Nephron progenitor cell (in vitro differentiated cells): Measurements from ENCODE around the gene IFT80.
A peak's percentile ranks its signal among the peaks of the same experiment; 100 is the strongest.

Source experiments
- DNase-seq: peaks from one replicate; pipeline ENCODE4 v3.0.0; 2021
- H3K27ac Mint-ChIP-seq: 2 replicates; pipeline ENCODE4 v1.8.0; 2021; ENCODE audit warnings: mild to moderate bottlenecking, moderate library complexity, mixed read lengths
- H3K27me3 Mint-ChIP-seq: 2 replicates; pipeline ENCODE4 v1.8.0; 2021; ENCODE audit warnings: mild to moderate bottlenecking, low read depth, mixed read lengths; ENCODE audit not compliant: poor library complexity
- H3K36me3 Mint-ChIP-seq: 2 replicates; pipeline ENCODE4 v1.8.0; 2021; ENCODE audit warnings: low read depth, mixed read lengths
- H3K4me1 Mint-ChIP-seq: 2 replicates; pipeline ENCODE4 v1.8.0; 2021; ENCODE audit warnings: mixed read lengths
- H3K4me3 Mint-ChIP-seq: 2 replicates; pipeline ENCODE4 v1.8.0; 2021; ENCODE audit warnings: mild to moderate bottlenecking, moderate library complexity, mixed read lengths
- H3K9me3 Mint-ChIP-seq: 2 replicates; pipeline ENCODE4 v1.8.0; 2021; ENCODE audit warnings: mild to moderate bottlenecking, moderate library complexity, mixed read lengths
- CTCF ChIP-seq: fragments of 200-600 bp; sonication (generic); IDR thresholded peaks from 2 replicates; pipeline ENCODE4 v1.5.0; 2021; ENCODE audit warnings: antibody characterized with exemption

The IFT80 gene

GRCh38 chr3:160232014-160232413 lies 167.0 kb downstream of the IFT80 start:
- Mint-ChIP-seq H3K36me3 (no peaks in the 10 kb centered on the region), H3K27me3 (peaks cover 45% of the 10 kb centered on the region), H3K27ac (no peak overlapping the region), H3K4me1 (peaks cover under 1% of the 10 kb centered on the region), H3K4me3 (no peak overlapping the region), H3K9me3 (no peaks in the 10 kb centered on the region)
- no peak for DNase-seq
- TF ChIP-seq CTCF: no peak

GRCh38 chr3:160227419-160227818 lies 171.6 kb downstream of the IFT80 start:
- peak overlapping the region; percentile 50 for H3K4me3 Mint-ChIP-seq

GRCh38 chr3:160226026-160226907 lies 172.8 kb downstream of the IFT80 start:
- no peak for TF ChIP-seq CTCF
- DNase-seq: peak; percentile 68
- peaks cover 19% of the 10 kb centered on the region for H3K4me1 Mint-ChIP-seq
- peaks cover 63% of the 10 kb centered on the region for H3K27me3 Mint-ChIP-seq
- H3K27ac Mint-ChIP-seq: no peak overlapping the region
- H3K36me3 Mint-ChIP-seq: no peaks in the 10 kb centered on the region
- H3K9me3 Mint-ChIP-seq: no peaks in the 10 kb centered on the region
- H3K4me3 Mint-ChIP-seq: peak overlapping the region; percentile 88

More at GRCh38 chr3:160227419-160227818, 171.6 kb downstream of the IFT80 start:
- H3K27me3 Mint-ChIP-seq: peaks cover 73% of the 10 kb centered on the region
- TF ChIP-seq CTCF: no peak
- peaks cover 19% of the 10 kb centered on the region for H3K4me1 Mint-ChIP-seq
- no peaks in the 10 kb centered on the region for H3K36me3 Mint-ChIP-seq
- no peaks in the 10 kb centered on the region for H3K9me3 Mint-ChIP-seq
- no peak overlapping the region for H3K27ac Mint-ChIP-seq
- no peak for DNase-seq

GRCh38 chr3:160225176-160226025 lies 173.6 kb downstream of the IFT80 start, which contains the start of gene C3orf80:
Gene C3orf80 (plus strand): TSS chr3:160225422. CDS start chr3:160225636, 214 bp downstream.
- Mint-ChIP-seq H3K27me3 (peaks cover 67% of the 10 kb centered on the region), H3K36me3 (no peaks in the 10 kb centered on the region), H3K4me1 (peaks cover 19% of the 10 kb centered on the region), H3K27ac (no peak within 1 kb of the TSS), H3K4me3 (peak within 1 kb of the TSS; percentile 88), H3K9me3 (no peaks in the 10 kb centered on the region)
- DNase-seq: peak; percentile 79
- TF ChIP-seq CTCF: no peak

- Mint-ChIP-seq H3K27me3 (peaks cover 67% of the 10 kb centered on the region), H3K36me3 (no peaks in the 10 kb centered on the region), H3K9me3 (no peaks in the 10 kb centered on the region), H3K4me1 (peaks cover 19% of the 10 kb centered on the region), H3K4me3 (peak overlapping the region; percentile 84), H3K27ac (no peak overlapping the region)
- no peak for TF ChIP-seq CTCF
- no peak for DNase-seq
Measured at GRCh38 chr3:160224811-160225175, 174.2 kb downstream of the IFT80 start.
